ENCODE results near the gene TGFB2.

DNA sequence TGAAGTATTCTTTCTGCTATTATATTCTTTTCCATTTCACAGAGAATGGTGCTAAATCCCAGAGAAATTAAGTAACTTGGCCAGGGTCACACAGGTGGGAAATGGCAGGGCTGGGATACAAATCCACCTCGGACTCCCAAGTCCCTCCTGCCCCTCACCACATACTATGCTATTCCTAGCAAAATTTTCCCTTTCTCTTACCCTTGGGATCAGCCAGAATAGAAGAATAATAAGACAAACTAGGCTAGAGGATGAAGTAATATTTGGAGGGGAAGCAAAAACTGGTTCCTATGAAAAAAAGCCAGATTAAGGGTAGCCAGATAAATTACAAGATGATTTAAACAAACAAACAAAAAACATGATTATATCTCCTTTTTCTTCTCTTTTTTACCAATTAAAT, 62.5 kb downstream of the TGFB2 start:
- TF ChIP-seq, protein P1, sequence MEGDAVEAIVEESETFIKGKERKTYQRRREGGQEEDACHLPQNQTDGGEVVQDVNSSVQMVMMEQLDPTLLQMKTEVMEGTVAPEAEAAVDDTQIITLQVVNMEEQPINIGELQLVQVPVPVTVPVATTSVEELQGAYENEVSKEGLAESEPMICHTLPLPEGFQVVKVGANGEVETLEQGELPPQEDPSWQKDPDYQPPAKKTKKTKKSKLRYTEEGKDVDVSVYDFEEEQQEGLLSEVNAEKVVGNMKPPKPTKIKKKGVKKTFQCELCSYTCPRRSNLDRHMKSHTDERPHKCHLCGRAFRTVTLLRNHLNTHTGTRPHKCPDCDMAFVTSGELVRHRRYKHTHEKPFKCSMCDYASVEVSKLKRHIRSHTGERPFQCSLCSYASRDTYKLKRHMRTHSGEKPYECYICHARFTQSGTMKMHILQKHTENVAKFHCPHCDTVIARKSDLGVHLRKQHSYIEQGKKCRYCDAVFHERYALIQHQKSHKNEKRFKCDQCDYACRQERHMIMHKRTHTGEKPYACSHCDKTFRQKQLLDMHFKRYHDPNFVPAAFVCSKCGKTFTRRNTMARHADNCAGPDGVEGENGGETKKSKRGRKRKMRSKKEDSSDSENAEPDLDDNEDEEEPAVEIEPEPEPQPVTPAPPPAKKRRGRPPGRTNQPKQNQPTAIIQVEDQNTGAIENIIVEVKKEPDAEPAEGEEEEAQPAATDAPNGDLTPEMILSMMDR (IDR thresholded peaks at IDR 0.05; ENCODE audit: poor library complexity): no peak
- TF ChIP-seq EZH2 (IDR thresholded peaks at IDR 0.05; ENCODE audit: borderline replicate concordance): no peak
- TF ChIP-seq EZH2phosphoT487 (IDR thresholded peaks at IDR 0.05; ENCODE audit: low read depth, severe bottlenecking, unreplicated experiment): no peak
